Heart right ventricle (tissue), 16 donors: ENCODE data around the gene FCN1. TPM values are rescaled to one million over a fixed set of nuclear protein-coding genes. Genes with fewer than 3 reads are reported as not detected.
A peak's percentile ranks its signal among the peaks of the same experiment; 100 is the strongest.

Source experiments
- ATAC-seq, 8 donors: fragments of 200-7000 bp; cut with Tn5 transposase; one replicate each; pipeline ENCODE4 v1.9.1; 2020; ENCODE audit warnings: mild to moderate bottlenecking in 8 of 8, moderate library complexity in 8 of 8, moderate number of reproducible peaks in 1 of 8
- DNase-seq, 2 donors: peaks; one replicate each; pipeline ENCODE4 v3.0.0-alpha.2; 2020
- H3K27ac ChIP-seq, 10 donors: fragments of 200-600 bp; sonication (generic) in 2 of 10; one replicate each; pipeline versions ENCODE4 v1.5.0 to v1.8.0; 2020 to 2022; ENCODE audit warnings: mild to moderate bottlenecking in 3 of 10
- H3K27me3 ChIP-seq, 7 donors: fragments of 200-600 bp; one replicate each; pipeline ENCODE4 v1.8.0; 2021 to 2022; ENCODE audit warnings: mild to moderate bottlenecking in 2 of 7
- H3K36me3 ChIP-seq, 9 donors: fragments of 200-600 bp; sonication (generic) in 1 of 9; one replicate each; pipeline versions ENCODE4 v1.5.0 to v1.8.0; 2020 to 2022; ENCODE audit warnings: mild to moderate bottlenecking in 2 of 9
- H3K4me1 ChIP-seq, 9 donors: fragments of 200-600 bp; sonication (generic) in 1 of 9; one replicate each; pipeline versions ENCODE4 v1.5.0 to v1.8.0; 2020 to 2022; ENCODE audit warnings: mild to moderate bottlenecking in 4 of 9
- H3K4me3 ChIP-seq, 10 donors: fragments of 200-600 bp; sonication (generic) in 2 of 10; one replicate each; pipeline versions ENCODE4 v1.5.0 to v1.8.0; 2020 to 2022; ENCODE audit warnings: mild to moderate bottlenecking in 7 of 10, moderate library complexity in 2 of 10
- H3K9me3 ChIP-seq, 11 donors: fragments of 200-600 bp in 10 of 11; sonication (generic) in 2 of 11; one replicate each; pipeline versions ENCODE4 v1.5.0 to v1.8.0; 2013 to 2022; ENCODE audit warnings: mild to moderate bottlenecking in 2 of 11, control low read depth in 1 of 11, moderate library complexity in 1 of 11
- WGBS, 2 donors: extraction: QIAGEN DNeasy Blood & Tissue Kit; methylation state at CpG; one replicate each; pipeline ENCODE4 v1.1.7; 2013; ENCODE audit warnings: inconsistent platforms in 1 of 2; 5-methylcytosine and 5-hydroxymethylcytosine counted together
- intact Hi-C, 10 donors: fragments of 100-400 bp; cut with DNase I; formaldehyde crosslinking; loops; one replicate each; pipeline versions ENCODE4 v1.11.1 to v1.14.2; 2022
- polyA plus RNA-seq, 2 donors: library from polyadenylated mRNA; stranded (reverse); fragments of 200-250 nt; gene quantifications; one replicate each; pipeline ENCODE4 v1.2.3, GENCODE V29; 2013
- total RNA-seq, 10 donors: library from RNA; stranded (reverse); fragmentation: NEBNext Ultra II Directional in 3 of 10; extraction: Animal tissue kit (Norgen Biotek cat#: 25700) in 3 of 10; gene quantifications; one replicate each; pipeline versions ENCODE4 v1.2.1 to v1.2.4, GENCODE V29; 2021 to 2023
- TF ChIP-seq, protein P1 (sequence below), 9 donors: fragments of 200-600 bp; sonication (generic) in 2 of 9; IDR thresholded peaks; one replicate each; pipeline versions ENCODE4 v1.5.0 to v1.8.0; 2021 to 2022; ENCODE audit warnings: antibody characterized with exemption in 9 of 9, mild to moderate bottlenecking in 5 of 9, moderate library complexity in 1 of 9
- donor health status: Arrhythmogenic right ventricular cardiomyopathy.
- donor health status: ischemic (EF 13 %, LVEDD 7.1; RV severe dilation, severe dysfunction).
- donor health status: healthy with polysubstance abuse.
- donor health status: DM: no; HTN: yes; CAD: no.
- donor health status: DM: no; HTN: no; CAD: no.
- donor health status: ischemic (EF 25% LVEDD 6.9; RV normal size, moderate dysfunction).
- donor health status: ischemic (EF 25% LVEDD 5.7; RV mildly dilated, moderate dysfunction).
- donor health status: healthy.
- donor health status: DM: yes; HTN: yes; CAD: no.
- donor health status: Ischemic cardiomyopathy.
- donor health status: ischemic (EF 35%, LVEDD 5.7; RV mildly dilated, moderate dysfunction).
- donor health status: nonischemic (EF 11% LVEDD 7.7; RV severe dilation, severe dysfunction).
- donor health status: DM: yes; HTN: yes; CAD: no.
- donor health status: PGD.
- donor health status: ischemic (EF 29% LVEDD 5.4; RV normal size, mild dysfunction).
- donor health status: nonischemic (EF 23%, LVEDD 6.1; RV moderate dilation, normal function).

Gene FCN1
- total and polyA plus RNA-seq, 12 donors, result 0.97 to 64.7 (median 2.7) TPM

DNA sequence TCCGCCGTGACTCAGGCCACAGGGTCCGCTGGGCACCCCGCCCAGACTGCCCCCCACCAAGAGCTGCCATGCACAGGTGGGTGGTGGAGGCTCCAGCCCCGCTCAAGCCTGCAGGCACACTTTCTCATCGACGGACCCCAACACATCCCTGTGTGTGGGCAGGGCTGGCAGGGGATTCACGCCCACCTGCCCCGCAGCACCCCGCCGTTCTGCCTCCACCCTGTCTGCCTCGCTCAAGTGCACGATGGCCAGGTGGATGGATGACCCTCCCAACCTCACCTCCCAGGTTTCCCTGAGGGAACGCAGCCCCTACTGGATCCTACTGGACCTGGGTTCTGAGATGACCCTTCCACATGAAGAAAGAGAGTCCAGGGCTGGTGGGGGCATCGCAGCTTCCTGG, 26.1 kb upstream of the FCN1 start:
- Histone ChIP-seq H3K36me3 (no peaks in the 10 kb centered on the region), H3K9me3 (no peaks in the 10 kb centered on the region), H3K4me1 (peaks cover 6 to 34% (median 30%) of the 10 kb centered on the region in 9 donors), H3K27ac (peak overlapping the region in 4 of 10 donors; percentile 4 to 47 (median 22)), H3K27me3 (peaks cover 0 to 76% (median 35%) of the 10 kb centered on the region in 7 donors), H3K4me3 (no peak overlapping the region)
- TF ChIP-seq, protein P1, sequence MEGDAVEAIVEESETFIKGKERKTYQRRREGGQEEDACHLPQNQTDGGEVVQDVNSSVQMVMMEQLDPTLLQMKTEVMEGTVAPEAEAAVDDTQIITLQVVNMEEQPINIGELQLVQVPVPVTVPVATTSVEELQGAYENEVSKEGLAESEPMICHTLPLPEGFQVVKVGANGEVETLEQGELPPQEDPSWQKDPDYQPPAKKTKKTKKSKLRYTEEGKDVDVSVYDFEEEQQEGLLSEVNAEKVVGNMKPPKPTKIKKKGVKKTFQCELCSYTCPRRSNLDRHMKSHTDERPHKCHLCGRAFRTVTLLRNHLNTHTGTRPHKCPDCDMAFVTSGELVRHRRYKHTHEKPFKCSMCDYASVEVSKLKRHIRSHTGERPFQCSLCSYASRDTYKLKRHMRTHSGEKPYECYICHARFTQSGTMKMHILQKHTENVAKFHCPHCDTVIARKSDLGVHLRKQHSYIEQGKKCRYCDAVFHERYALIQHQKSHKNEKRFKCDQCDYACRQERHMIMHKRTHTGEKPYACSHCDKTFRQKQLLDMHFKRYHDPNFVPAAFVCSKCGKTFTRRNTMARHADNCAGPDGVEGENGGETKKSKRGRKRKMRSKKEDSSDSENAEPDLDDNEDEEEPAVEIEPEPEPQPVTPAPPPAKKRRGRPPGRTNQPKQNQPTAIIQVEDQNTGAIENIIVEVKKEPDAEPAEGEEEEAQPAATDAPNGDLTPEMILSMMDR (IDR thresholded peaks at IDR 0.05), result no peak
- 87 to 94% methylated on average over 15 of the region's 15 CpGs for WGBS, 2 donors
- peak in 1 of 8 donors; percentile 8 for ATAC-seq
- no peak for DNase-seq
- intact Hi-C loops, result loop anchor here in 2 of 10 donors (2.0 to 5.0 kb wide), 2 partner anchors 47 kb away; no protein-coding TSS in a partner anchor

DNA sequence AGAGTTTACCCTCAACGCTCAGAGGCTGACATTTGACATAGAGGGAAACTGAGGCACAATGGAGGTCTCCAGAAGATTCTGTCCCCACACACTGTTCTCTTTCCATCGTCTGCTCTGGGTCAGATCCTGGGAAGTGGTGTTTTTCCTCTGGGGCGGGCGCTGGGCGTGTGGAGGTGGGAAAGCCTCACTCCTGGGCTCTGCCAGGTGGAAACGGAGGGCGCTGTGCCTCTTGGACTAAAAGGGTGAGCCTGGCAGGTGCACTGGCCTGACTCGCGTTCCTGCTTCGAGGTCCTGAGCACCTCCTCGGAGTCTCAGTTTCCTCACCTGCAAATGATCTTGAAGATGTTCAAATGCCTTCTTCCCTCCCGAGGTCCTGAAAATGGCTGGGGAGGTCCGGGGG, 25.7 kb upstream of the FCN1 start:
- 88 to 92% methylated on average over 13 of the region's 13 CpGs for WGBS, 2 donors
- TF ChIP-seq, protein P1 (IDR thresholded peaks at IDR 0.05), result no peak
- Histone ChIP-seq H3K27me3 (peaks cover 0 to 80% (median 35%) of the 10 kb centered on the region in 7 donors), H3K4me3 (no peak overlapping the region), H3K36me3 (no peaks in the 10 kb centered on the region), H3K4me1 (peaks cover 6 to 34% (median 30%) of the 10 kb centered on the region in 9 donors), H3K9me3 (no peaks in the 10 kb centered on the region), H3K27ac (no peak overlapping the region)
- intact Hi-C loops, result loop anchor here in 1 of 10 donors (5.0 kb wide), 1 partner anchor 46 kb away; no protein-coding TSS in a partner anchor
- ATAC-seq (no peak), DNase-seq (no peak)

DNA sequence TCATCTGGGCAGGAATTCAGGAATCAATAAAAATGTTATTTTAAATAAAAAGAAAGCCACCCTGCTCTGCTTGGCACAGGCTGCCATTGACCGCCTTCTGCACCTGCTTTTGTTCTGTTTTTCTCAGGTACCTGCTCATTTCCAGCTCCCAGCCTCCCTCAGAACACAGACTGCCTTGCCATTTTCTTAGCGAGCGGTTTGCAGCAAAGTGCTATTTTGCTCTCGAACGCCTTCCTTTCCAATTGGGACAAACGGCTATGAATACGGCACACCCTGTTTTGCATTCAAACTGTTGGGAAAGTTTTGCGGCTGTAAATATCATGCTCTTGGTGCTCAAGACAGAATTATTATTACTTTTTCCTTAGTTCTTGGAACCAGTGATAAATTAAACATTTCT, 25.1 kb upstream of the FCN1 start:
- 41 to 47% methylated on average over 8 of the region's 8 CpGs for WGBS, 2 donors
- peaks cover 0 to 82% (median 35%) of the 10 kb centered on the region in 7 donors for H3K27me3 ChIP-seq

DNA sequence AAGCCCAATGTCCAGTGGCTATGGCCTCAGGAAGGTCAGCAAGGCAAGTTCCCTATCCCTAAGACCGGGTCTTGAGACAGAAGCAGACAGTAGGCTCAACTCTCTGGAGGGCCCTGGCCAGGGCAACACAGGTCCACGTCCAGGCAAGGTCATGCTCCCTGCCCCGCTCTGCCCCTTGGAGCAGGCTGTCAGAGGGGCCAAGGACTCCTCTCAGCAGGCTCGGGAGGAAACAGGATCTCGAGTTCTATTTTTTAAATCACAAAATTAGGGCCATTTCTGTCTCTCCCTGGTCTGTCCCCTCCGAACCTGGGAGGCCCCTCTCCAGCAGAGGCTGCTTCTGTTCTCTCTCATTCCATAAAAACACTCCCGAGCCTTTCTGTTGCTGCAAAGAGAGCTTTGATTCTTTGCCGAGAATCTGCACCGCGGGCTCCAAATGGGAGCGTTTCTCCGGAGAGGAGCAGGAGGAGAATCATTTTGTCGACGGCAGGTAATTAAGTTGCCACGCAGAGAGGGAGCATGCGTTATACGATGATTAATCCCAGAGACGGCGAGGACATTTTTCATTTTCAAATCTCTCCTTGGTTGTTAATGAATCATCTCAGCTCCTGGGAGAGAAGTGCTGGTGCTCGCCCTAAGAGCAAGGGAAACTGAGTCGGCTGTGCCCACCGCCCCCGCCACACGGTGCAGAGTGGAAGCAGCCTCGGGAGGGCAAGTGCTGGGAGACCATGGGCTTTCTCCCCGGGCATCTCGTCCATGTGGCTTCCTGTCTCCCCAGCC, 24.5 kb upstream of the FCN1 start:
- H3K27me3 ChIP-seq, result peaks cover 0 to 82% (median 37%) of the 10 kb centered on the region in 7 donors
- no peak overlapping the region for H3K27ac ChIP-seq
- H3K36me3 ChIP-seq, result no peaks in the 10 kb centered on the region
- no peak for ATAC-seq
- TF ChIP-seq, protein P1 (IDR thresholded peaks at IDR 0.05), result no peak
- peaks cover 6 to 36% (median 31%) of the 10 kb centered on the region in 9 donors for H3K4me1 ChIP-seq
- no peak for DNase-seq
- H3K9me3 ChIP-seq, result no peaks in the 10 kb centered on the region
- WGBS, 2 donors, result 64 to 65% methylated on average over 27 of the region's 27 CpGs
- intact Hi-C loops, result loop anchor here in 1 of 10 donors (5.0 kb wide), 1 partner anchor 45 kb away; no protein-coding TSS in a partner anchor
- H3K4me3 ChIP-seq, result no peak overlapping the region

More for the DNA sequence above, 25.1 kb upstream of the FCN1 start:
- DNase-seq (no peak), ATAC-seq (no peak)
- Histone ChIP-seq H3K36me3 (no peaks in the 10 kb centered on the region), H3K27ac (no peak overlapping the region), H3K4me3 (no peak overlapping the region), H3K4me1 (peaks cover 6 to 34% (median 30%) of the 10 kb centered on the region in 9 donors), H3K9me3 (no peaks in the 10 kb centered on the region)
- TF ChIP-seq, protein P1 (IDR thresholded peaks at IDR 0.05), result no peak
- intact Hi-C loops, result loop anchor here in 1 of 10 donors (5.0 kb wide), 1 partner anchor 45 kb away; no protein-coding TSS in a partner anchor
